ENCODE results near the gene NKX6-2. TPM values are rescaled to one million over a fixed set of nuclear protein-coding genes. Genes with fewer than 3 reads are reported as not detected.

The NKX6-2 gene
- total RNA-seq, 4 donors from 2014 or later = not detected

- 89% methylated on average over 30 of the region's 30 CpGs for WGBS
- peaks cover 40 to 57% (median 54%) of the 10 kb centered on the region in 4 donors for H3K36me3 ChIP-seq
Measured at GRCh38 chr10:132783165-132783939, 2.6 kb downstream of the NKX6-2 start.

GRCh38 chr10:132781556-132781955, 4.4 kb downstream of the NKX6-2 start:
- Histone ChIP-seq H3K4me3 (no peak overlapping the region), H3K27me3 (peaks cover 0 to 36% (median 25%) of the 10 kb centered on the region in 4 donors), H3K4me1 (peaks cover 4 to 28% (median 22%) of the 10 kb centered on the region in 4 donors), H3K27ac (replicated peaks in 1 of 4) (no peak overlapping the region), H3K9me3 (peaks cover 0 to 8% (median 4%) of the 10 kb centered on the region in 4 donors), H3K36me3 (peaks cover 40 to 75% (median 67%) of the 10 kb centered on the region in 4 donors)
- WGBS = 93% methylated on average over 20 of the region's 20 CpGs
- no peak for DNase-seq (ENCODE audit: extremely low spot score)
- intact Hi-C loops (cut with DNase I) = loop anchor here (10.0 kb wide), 1 partner anchor 127 kb away; no protein-coding TSS in a partner anchor
- TF ChIP-seq POLR2AphosphoS5 (IDR thresholded peaks at IDR 0.05) (no peak), CTCF (IDR thresholded peaks at IDR 0.05) (no peak), POLR2A (IDR thresholded peaks at IDR 0.05; ENCODE audit: low read depth) (no peak), EP300 (IDR thresholded peaks at IDR 0.05) (no peak)

More at GRCh38 chr10:132783165-132783939, 2.6 kb downstream of the NKX6-2 start:
- H3K4me3 ChIP-seq = no peak overlapping the region
- DNase-seq (ENCODE audit: extremely low spot score) = no peak
- intact Hi-C loops (cut with DNase I) = loop anchor here (10.0 kb wide), 1 partner anchor 129 kb away; no protein-coding TSS in a partner anchor
- no peak for TF ChIP-seq POLR2AphosphoS5 (IDR thresholded peaks at IDR 0.05)
- TF ChIP-seq CTCF (IDR thresholded peaks at IDR 0.05) = no peak
- TF ChIP-seq POLR2A (IDR thresholded peaks at IDR 0.05; ENCODE audit: low read depth) = no peak
- no peak for TF ChIP-seq EP300 (IDR thresholded peaks at IDR 0.05)
- no peak overlapping the region for H3K27ac ChIP-seq (replicated peaks in 1 of 4)
- H3K9me3 ChIP-seq = peaks cover 0 to 8% (median 4%) of the 10 kb centered on the region in 4 donors
- peaks cover 0 to 54% (median 43%) of the 10 kb centered on the region in 4 donors for H3K27me3 ChIP-seq
- H3K4me1 ChIP-seq = peaks cover 21 to 45% (median 40%) of the 10 kb centered on the region in 4 donors

GRCh38 chr10:132780356-132780755, 5.6 kb downstream of the NKX6-2 start:
- intact Hi-C loops (cut with DNase I) = loop anchor here (10.0 kb wide), 1 partner anchor 126 kb away; no protein-coding TSS in a partner anchor
- no peak overlapping the region for H3K27ac ChIP-seq (replicated peaks in 1 of 4)
- peaks cover 40 to 87% (median 78%) of the 10 kb centered on the region in 4 donors for H3K36me3 ChIP-seq
- peaks cover 0 to 17% (median 13%) of the 10 kb centered on the region in 4 donors for H3K4me1 ChIP-seq
- peaks cover 0 to 26% (median 19%) of the 10 kb centered on the region in 4 donors for H3K27me3 ChIP-seq
- H3K9me3 ChIP-seq = peaks cover 0 to 8% (median 4%) of the 10 kb centered on the region in 4 donors
- no peak for TF ChIP-seq CTCF (IDR thresholded peaks at IDR 0.05)
- TF ChIP-seq POLR2AphosphoS5 (IDR thresholded peaks at IDR 0.05) = no peak
- no peak for TF ChIP-seq POLR2A (IDR thresholded peaks at IDR 0.05; ENCODE audit: low read depth)
- TF ChIP-seq EP300 (IDR thresholded peaks at IDR 0.05) = no peak
- no peak overlapping the region for H3K4me3 ChIP-seq
- WGBS = 92% methylated on average over 12 of the region's 12 CpGs
- DNase-seq (ENCODE audit: extremely low spot score) = no peak

- Histone ChIP-seq H3K9me3 (peaks cover 0 to 8% (median 4%) of the 10 kb centered on the region in 4 donors), H3K4me3 (no peak overlapping the region), H3K4me1 (peaks cover 0 to 11% (median 7%) of the 10 kb centered on the region in 4 donors), H3K27ac (replicated peaks in 1 of 4) (no peak overlapping the region), H3K27me3 (peaks cover 0 to 20% (median 13%) of the 10 kb centered on the region in 4 donors), H3K36me3 (peaks cover 40 to 89% (median 80%) of the 10 kb centered on the region in 4 donors)
- DNase-seq (ENCODE audit: extremely low spot score) = no peak
- intact Hi-C loops (cut with DNase I) = loop anchor here (10.0 kb wide), 1 partner anchor 125 kb away; no protein-coding TSS in a partner anchor
- TF ChIP-seq POLR2A (IDR thresholded peaks at IDR 0.05; ENCODE audit: low read depth) = no peak
- no peak for TF ChIP-seq POLR2AphosphoS5 (IDR thresholded peaks at IDR 0.05)
- WGBS = 95% methylated on average over 39 of the region's 41 CpGs
Measured at GRCh38 chr10:132779549-132780294, 6.2 kb downstream of the NKX6-2 start.
